GM21381 (cell line): ENCODE measurements around the gene PER3.

ENCODE experiments used
- ATAC-seq: cut with Tn5 transposase; IDR thresholded peaks from one replicate; pipeline ENCODE4 v1.9.1; 2021; ENCODE audit warnings: mild to moderate bottlenecking, moderate library complexity; ENCODE audit not compliant: unreplicated experiment

PER3 gene

DNA sequence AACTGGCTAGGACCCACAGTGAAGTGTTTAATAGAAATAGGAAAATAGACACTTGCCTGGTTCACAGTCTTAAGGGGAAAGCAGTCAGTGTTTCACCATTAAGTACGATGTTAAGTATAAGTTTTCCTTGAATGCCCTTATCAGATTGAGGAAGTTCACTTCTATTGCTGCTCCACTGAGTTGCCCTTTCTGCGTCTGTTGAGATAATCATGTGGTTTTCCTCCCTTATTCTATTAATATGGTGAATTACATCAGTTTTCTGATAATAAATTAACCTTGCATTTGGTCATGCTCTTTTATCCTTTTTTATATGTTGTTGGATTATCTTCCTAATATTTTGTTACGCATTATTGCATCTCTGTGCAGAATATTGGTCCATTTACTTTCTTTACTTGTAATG, 47.4 kb downstream of the PER3 start:
- no peak for ATAC-seq

DNA sequence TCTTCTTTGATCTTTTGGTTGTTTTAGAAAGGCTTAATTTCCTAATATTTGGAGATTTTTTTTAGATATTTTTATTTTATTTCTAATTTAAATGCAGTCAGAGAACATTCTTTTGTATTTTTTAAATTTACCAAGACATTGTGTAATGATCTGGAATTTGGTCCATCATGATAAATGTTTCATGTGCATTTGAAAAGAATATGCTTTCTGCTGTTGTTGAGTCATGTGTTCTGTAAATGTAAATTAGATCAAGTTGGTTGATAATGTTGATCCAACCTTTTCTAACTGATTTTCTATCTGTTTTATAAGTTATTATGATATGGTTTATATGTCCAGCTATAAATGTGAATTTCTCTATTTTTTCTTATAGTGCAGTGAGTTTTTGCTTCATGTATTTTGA, 48.9 kb downstream of the PER3 start:
- ATAC-seq: no peak

DNA sequence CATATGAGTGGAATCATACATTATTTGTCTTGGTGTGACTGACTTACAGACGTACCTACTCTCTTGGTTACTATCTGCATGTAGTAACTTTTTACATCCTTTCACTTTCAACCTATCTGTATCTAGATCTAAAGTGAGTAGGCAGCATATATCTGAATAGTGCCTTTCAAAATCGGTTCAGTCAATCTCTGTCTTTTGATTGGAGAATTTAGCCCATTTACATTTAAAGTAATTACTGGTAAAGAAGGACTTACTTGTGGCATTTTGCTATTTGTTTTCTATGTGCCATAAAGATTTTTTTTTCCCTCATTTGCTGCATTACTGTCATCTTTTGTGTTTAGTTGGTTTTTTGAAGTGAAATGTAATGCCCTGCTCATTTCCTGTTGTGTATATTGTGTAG, 54.6 kb downstream of the PER3 start:
- ATAC-seq: no peak

DNA sequence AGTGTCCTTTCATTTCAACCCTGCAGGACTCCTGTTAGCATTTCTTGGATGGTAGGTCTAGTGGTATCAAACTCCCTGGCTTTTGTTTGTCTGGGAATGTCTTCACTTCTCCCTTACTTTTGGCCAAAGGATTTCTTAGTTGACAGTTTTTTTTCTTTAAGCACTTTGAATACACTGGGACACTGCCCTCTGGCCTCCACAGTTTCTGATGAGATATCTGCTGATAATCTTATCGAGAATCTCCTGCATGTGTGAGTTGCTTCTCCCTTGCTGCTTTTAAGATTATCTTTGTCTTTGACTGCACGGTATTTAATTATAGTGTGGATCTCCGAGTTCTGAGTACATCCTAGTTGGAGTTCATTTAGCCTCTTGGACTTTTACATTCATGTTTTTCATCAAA, 55.4 kb downstream of the PER3 start:
- no peak for ATAC-seq

GRCh38 chr1:7842517-7842916, 58.4 kb downstream of the PER3 start:
- no peak for ATAC-seq

DNA sequence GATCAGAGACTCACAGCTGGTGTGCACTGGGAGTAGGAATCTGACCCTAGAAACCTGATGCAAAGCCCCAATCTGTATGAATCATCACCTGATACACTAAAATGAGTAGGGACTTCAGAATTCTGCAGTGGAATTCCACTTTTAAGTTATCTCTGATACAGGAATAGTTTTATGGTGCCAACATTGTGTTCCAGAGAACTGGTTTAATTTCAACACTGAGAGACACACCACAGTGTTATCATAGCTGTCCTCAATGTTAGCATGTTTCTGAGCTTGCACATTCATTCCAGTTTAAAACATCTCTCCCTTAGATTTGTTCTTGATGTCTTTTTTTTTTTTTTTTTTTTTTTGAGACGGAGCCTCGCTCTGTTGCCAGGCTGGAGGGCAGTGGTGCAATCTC, 61.7 kb downstream of the PER3 start:
- no peak for ATAC-seq

GRCh38 chr1:7846656-7847055, 62.6 kb downstream of the PER3 start:
- ATAC-seq: no peak

DNA sequence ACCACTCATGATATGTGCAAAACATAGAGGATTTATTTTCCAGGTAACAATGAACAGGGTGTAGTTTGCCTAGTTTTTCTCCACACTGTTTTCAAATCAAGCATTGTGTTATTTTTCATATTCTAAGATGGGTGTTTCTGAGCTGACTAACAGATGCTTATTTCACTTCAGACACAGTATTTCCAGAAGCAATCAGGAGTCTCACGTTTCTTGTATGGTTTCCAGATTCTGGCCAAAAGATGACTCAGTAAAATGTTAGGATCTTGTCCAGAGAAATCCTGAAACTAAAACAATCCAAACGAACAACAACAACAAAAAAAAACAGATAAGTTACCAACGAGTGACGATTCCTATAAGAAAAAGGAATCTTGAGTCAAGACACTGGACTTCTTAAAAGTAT, 63.5 kb downstream of the PER3 start:
- ATAC-seq: no peak

- ATAC-seq: no peak
Observed at GRCh38 chr1:7850786-7851185, 66.7 kb downstream of the PER3 start.

DNA sequence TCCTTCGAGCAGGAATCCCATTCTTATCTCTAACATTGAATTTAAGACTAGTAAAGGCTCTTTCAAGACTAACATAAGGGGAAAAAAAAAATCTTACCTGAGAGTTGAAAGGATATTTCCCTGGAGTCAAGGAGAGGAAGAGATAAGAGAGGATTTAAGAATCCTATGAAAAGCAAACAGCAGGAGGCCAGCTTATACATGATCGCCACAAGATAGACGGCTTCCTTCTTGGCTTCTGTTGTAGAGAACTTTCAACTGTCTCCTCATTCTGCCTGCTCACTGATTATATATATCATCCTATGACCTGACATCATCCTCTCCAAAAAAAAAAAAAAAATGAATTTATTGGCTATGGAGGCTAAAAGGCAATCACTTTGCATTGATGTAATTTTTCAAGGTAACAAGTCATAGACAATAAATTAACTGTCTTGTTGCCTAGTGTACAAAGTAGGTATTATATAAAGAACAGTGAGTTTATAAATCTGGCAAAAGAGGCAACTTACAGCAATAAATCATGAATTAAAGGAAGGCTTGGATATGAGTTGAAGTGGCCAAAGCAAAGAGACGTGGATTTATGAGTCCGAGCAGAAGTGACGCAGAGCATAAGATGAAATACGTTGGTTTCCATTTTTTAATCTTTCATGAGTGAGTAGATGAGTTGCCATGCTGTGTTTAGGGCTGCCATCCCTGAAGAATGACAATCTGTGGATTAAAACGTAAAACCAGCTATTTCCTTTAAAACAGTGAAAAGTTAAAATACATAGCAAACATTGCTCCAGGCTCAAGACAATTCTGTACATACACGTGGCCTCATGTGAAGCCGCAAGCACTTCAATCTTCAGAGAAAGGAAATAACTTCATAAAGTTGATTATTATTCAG, 69.0 kb downstream of the PER3 start, which contains the start of gene UTS2:
TSS of gene UTS2 (minus strand) at position 262 of the 880 bp plus-strand sequence. CDS start at position 200, 62 bp downstream.
- no peak for ATAC-seq

DNA sequence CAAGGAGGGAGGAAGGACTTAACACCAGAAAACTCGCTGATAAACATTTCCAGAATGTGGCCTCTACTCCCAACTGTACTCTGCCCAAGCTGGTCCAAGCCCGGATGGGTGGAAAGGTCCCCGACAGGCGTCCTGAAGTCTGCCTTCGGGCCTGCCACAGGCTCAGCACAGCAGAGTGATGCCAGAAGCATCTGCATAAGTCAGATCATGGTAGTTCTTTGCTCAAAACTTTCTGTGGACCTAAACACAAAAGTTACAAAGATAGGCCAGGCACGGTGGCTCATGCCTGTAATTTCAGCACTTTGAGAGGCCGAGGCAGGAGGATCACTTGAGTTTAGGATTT, 69.6 kb downstream of the PER3 start:
- no peak for ATAC-seq

DNA sequence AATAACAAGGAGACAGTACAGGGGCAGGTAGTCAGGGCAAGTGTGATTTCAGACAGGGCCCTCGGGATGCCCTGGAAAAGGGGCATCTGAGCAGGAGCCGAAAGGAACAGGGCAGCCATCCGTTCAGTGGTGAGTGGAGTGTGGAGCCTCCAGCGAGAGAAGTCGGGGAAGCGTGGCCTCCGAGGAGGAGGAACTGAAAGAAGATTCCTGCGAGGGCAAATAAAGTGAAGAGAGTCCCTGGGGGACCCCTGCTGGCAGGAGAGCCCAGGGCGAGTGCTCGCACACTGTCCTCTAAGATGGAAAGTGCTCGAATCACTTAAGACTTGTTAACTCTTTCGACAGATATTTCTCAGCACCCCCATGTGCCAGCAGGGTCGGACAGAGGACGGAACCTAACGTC, 72.3 kb downstream of the PER3 start:
- no peak for ATAC-seq

DNA sequence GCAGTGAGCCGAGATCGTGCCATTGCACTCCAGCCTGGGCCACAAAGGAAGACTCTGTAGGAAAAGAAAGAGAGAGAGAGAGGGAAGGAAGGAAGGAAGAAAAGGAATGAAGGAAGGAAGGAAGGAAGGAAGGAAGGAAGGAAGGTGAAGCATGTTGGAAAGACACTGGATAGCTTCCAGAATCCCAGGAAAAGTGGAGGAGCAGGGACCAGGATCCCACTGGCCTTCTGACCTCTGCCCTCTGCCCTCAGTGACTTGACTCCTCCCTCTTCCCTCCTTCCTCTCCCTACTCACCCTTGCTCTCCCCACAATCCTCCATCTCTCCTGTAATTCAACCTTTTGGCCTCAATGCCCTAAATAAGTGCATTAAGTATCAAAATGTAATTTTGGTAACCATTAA, 72.9 kb downstream of the PER3 start:
- ATAC-seq: no peak

DNA sequence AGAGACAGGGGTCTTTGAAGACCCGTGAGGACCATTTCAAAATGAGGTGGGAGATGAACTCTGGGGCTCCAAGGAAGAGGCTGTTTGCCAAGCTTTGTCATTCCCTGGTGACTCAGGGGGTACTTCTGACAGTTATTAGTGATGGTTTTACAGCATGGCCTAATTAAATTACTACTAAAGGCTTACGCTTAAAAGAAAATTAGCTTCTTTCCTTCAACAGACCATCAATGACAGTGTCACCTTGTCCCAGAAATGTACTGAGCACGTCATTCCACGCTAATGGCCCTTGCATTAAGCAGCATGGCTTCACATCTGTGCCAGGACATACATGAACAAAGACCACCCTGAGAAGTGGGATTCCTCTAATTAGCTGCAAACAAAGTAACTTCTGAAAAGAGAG, 73.9 kb downstream of the PER3 start:
- no peak for ATAC-seq

DNA sequence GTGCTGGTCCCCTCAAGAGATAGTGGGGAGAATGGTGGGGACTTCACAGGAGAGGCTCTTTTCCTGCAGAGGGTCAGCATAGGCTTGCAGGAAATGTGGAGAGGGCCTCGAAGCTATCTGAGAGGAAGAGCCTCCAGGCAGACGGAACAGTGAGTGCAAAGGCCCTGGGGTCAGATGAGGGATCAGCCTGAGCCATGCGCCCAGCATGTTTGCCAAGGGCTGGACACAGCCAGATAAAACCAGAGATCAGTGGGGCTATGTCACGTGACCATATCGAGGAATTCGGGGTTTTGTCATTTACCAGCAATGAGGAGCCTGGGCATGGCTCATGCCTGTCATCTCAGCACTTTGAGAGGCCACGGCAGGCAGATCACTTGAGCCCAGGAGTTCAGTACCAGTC, 75.3 kb downstream of the PER3 start:
- ATAC-seq: no peak

DNA sequence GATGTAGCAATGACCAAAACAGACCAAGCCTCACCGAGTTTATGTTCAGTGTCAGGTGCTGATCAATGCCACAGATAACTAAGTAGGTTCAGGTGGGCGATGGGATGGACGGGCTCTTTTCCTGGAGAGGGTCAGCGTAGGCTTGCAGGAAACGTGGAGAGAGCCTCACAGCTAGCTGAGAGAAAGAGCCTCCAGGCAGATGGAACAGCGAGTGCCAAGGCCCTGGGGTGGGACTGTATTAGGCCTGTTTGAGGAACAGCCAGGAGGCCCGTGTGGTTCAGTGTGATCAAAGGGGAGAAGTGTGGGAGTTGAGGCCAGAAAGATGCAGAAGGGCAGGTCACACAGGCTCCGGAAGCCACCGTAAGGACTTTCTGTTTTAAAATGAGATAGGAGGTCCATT, 76.0 kb downstream of the PER3 start:
- ATAC-seq: no peak

- ATAC-seq: no peak
Observed at GRCh38 chr1:7861452-7861851, 77.4 kb downstream of the PER3 start.

DNA sequence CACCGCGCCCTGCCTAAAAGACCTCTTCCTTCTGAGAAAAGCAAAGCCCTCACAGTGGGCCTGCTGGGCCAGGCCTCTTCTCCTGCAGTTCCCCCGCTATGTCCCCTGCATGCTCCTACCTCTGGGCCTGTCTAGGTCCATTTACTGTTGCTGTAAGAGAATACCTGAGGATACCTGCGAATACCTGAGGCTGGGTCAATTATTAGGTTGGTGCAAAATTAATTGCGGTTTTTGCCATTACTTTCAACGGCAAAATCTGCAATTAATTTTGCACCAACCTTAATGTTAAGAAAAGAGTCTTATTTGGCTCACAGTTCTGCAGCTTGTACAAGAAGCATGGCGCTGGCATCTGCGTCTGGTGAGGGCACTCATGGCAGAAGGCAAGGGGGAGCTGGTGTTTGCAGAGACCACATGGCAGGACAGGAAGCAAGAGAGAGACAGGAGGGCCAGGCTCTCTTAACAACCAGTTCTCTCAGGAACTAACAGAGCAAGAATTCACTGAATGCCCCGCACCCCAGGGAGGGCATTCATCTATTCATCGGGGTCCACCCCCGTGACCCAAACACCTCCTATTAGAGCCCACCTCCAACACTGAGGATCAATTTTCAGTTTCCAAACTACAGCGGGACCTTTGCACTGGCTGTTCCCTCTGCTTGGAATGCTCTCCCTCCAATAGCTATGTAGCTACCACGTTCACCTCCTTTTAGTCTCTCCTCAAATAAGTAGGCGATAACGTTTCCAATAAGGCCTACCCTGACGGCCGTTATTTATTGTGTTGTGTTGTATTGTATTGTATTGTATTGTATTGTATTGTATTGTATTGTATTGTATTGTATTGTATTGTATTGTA, 78.3 kb downstream of the PER3 start:
- ATAC-seq: no peak

DNA sequence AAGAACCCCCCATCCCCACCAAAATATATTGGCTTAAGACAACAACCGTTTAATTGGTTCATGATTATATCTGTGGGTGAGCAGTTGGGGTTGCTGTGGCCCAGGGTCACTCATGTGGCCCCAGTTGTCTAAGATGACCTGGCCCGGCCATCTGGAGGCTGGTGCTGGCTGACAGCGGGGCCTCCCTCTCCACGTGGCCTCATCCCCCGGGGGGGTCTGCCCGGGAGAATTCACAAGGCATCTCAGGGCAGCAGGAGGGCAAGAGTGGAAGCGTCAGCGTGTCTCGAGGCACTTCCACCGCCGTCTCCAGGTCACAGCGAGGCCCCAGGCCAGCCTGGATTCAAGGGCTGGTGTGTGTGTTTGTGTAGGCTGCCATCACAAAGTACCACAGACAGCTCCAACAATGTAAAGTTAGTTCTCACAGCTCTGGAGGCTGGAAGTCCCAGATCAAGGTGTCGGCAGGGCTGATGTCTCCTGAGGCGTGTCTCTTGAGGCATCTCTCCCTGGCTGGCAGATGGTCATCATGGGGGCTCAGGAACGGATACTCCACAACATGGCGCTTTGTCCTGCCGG, 79.8 kb downstream of the PER3 start:
- no peak for ATAC-seq

GRCh38 chr1:7865978-7866377, 81.9 kb downstream of the PER3 start:
- ATAC-seq: no peak

DNA sequence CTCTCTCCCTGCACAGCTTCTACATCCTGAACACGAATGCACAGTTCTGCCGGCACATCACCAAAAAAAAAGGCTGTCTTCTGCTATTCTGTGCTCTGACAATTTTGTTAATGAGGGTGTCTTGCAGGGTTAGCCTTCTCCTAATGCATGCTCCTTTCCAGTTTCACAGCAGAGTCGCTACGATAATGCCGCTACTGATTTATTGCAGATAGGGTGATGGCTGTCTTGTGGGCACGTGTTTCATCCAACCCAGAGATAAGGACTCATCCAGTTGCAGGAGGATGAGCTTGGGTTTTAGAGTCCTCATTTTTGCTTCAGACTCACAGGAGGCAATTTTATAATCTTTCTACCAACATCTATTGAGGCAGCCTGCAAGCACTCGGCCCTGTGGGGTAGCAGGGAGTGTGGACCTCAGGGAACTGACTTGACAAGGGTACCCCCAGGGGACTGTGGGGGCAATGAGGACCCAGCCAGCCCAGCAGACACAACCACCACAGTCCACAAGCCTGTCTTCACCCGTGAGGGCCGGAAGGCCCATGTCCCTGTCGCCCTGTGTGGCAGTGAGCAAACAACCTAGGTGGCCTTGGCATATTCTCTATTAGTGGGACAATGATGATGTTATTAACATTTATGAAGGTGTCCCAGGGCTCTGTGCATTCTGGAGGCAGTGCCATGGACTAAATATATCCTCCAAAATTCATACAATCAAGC, 84.1 kb downstream of the PER3 start:
- no peak for ATAC-seq
